GM12878 (cell line): Measurements from ENCODE around the gene GINM1. TPM values are rescaled to one million over a fixed set of nuclear protein-coding genes. Genes with fewer than 3 reads are reported as not detected.

Source experiments
- BMI1 ChIP-seq: fragments of 450-650 bp; IDR thresholded peaks from 2 replicates; pipeline ENCODE4 v1.6.1; 2016; ENCODE audit warnings: mild to moderate bottlenecking, moderate library complexity, borderline replicate concordance
- GATAD2B ChIP-seq: fragments of 450-650 bp; conservative IDR thresholded peaks from 2 replicates; pipeline ENCODE4 v1.6.1; 2017; ENCODE audit warnings: low read depth, mild to moderate bottlenecking, moderate library complexity
- HCFC1 ChIP-seq: fragments of 150-350 bp; IDR thresholded peaks from 2 replicates; pipeline ENCODE4 v1.6.1; 2014; ENCODE audit warnings: low read length
- HDGF ChIP-seq: fragments of 450-650 bp; IDR thresholded peaks from 2 replicates; pipeline ENCODE4 v1.6.1; 2016; ENCODE audit warnings: antibody characterized with exemption
- KAT2A ChIP-seq: conservative IDR thresholded peaks from 2 replicates; pipeline ENCODE4 v1.6.1; 2011; ENCODE audit warnings: low read depth, low read length; ENCODE audit not compliant: control insufficient read depth
- MTA2 ChIP-seq: fragments of 450-650 bp; IDR thresholded peaks from 2 replicates; pipeline ENCODE4 v1.6.1; 2016; ENCODE audit warnings: low read depth, mild to moderate bottlenecking, moderate library complexity
- NFYA ChIP-seq: IDR thresholded peaks from 2 replicates; pipeline ENCODE4 v1.6.1; 2011; ENCODE audit warnings: low read depth, mild to moderate bottlenecking, low read length, improper control_type of control experiment, borderline replicate concordance
- PAX8 ChIP-seq: fragments of 450-650 bp; IDR thresholded peaks from 2 replicates; pipeline ENCODE4 v1.6.1; 2017; ENCODE audit warnings: mild to moderate bottlenecking, moderate library complexity
- POLR2AphosphoS2 ChIP-seq: IDR thresholded peaks from 2 replicates; pipeline ENCODE4 v1.6.1; 2011; ENCODE audit warnings: low read depth, mild to moderate bottlenecking, low read length, improper control_type of control experiment, moderate library complexity
- SIN3A ChIP-seq: IDR thresholded peaks from 2 replicates; pipeline ENCODE4 v1.6.1; 2012; ENCODE audit warnings: low read depth, low read length, improper control_type of control experiment
- SIX5 ChIP-seq: IDR thresholded peaks from 2 replicates; pipeline ENCODE4 v1.6.1; 2011; ENCODE audit warnings: mild to moderate bottlenecking, low read depth, low read length, moderate library complexity; ENCODE audit not compliant: severe bottlenecking
- SMAD1 ChIP-seq: fragments of 450-650 bp; IDR thresholded peaks from 2 replicates; pipeline ENCODE4 v1.6.1; 2018; ENCODE audit warnings: mild to moderate bottlenecking, low read depth; ENCODE audit not compliant: partially characterized antibody
- SPI1 ChIP-seq: IDR thresholded peaks from 2 replicates; pipeline ENCODE4 v1.6.1; 2011; ENCODE audit warnings: low read depth, mild to moderate bottlenecking, low read length, moderate library complexity, borderline replicate concordance; ENCODE audit not compliant: insufficient read depth
- SREBF2 ChIP-seq: IDR thresholded peaks from 2 replicates; pipeline ENCODE4 v1.6.1; 2012; ENCODE audit warnings: mild to moderate bottlenecking, low read length
- ZNF207 ChIP-seq: fragments of 450-650 bp; IDR thresholded peaks from 2 replicates; pipeline ENCODE4 v1.6.1; 2014; ENCODE audit warnings: antibody characterized with exemption, mild to moderate bottlenecking, borderline replicate concordance
- polyA plus RNA-seq, 11 experiments: library from polyadenylated mRNA; depleted of rRNA in 4 of 11; unstranded in 6 of 11; stranded (reverse) in 5 of 11; fragments of >200 nt; fragmentation: Nextera tagmentation in 4 of 11; fragmentation: Illumina TruSeq in 1 of 11; extraction: Ambion mirVana in 4 of 11; extraction: Trizol in 1 of 11; gene quantifications; 1 replicate in 1 of 11; 2 replicates in 10 of 11; pipeline versions ENCODE4 v1.2.1 to v1.2.3, GENCODE V29; 2011 to 2016; ENCODE audit warnings: inconsistent platforms in 2 of 11, missing spikeins in 2 of 11, low read depth in 1 of 11
- total RNA-seq, 4 experiments: library from RNA; depleted of rRNA in 3 of 4; stranded (reverse); fragments of >200 nt in 3 of 4; fragmentation: Illumina TruSeq in 1 of 4; extraction: Trizol in 1 of 4; gene quantifications; 2 replicates each; pipeline versions ENCODE4 v1.2.1 to v1.2.3, GENCODE V29; 2013 to 2021
- TF ChIP-seq, protein P1 (sequence below): IDR thresholded peaks from 2 replicates; pipeline ENCODE4 v1.6.1; 2012; ENCODE audit warnings: improper control_type of control experiment, low read depth, low read length; ENCODE audit not compliant: insufficient replicate concordance
- TF ChIP-seq, protein P2 (sequence below): fragments of 450-650 bp; IDR thresholded peaks from 2 replicates; pipeline ENCODE4 v1.6.1; 2016; ENCODE audit warnings: mild to moderate bottlenecking
- TF ChIP-seq, protein P3 (sequence below): IDR thresholded peaks from 2 replicates; pipeline ENCODE4 v1.6.1; 2012; ENCODE audit warnings: low read depth, low read length, improper control_type of control experiment
- TF ChIP-seq, protein P4 (sequence below): fragments of 450-650 bp; IDR thresholded peaks from 2 replicates; pipeline ENCODE4 v1.6.1; 2018; ENCODE audit warnings: borderline replicate concordance, mild to moderate bottlenecking; ENCODE audit not compliant: partially characterized antibody

Gene GINM1
- total and polyA plus RNA-seq, 10 of the 15 experiments (the other 5 are each of a cell fraction or from before 2014, with no cell fraction given), result 10.6 to 38.1 (median 30.8) TPM

DNA sequence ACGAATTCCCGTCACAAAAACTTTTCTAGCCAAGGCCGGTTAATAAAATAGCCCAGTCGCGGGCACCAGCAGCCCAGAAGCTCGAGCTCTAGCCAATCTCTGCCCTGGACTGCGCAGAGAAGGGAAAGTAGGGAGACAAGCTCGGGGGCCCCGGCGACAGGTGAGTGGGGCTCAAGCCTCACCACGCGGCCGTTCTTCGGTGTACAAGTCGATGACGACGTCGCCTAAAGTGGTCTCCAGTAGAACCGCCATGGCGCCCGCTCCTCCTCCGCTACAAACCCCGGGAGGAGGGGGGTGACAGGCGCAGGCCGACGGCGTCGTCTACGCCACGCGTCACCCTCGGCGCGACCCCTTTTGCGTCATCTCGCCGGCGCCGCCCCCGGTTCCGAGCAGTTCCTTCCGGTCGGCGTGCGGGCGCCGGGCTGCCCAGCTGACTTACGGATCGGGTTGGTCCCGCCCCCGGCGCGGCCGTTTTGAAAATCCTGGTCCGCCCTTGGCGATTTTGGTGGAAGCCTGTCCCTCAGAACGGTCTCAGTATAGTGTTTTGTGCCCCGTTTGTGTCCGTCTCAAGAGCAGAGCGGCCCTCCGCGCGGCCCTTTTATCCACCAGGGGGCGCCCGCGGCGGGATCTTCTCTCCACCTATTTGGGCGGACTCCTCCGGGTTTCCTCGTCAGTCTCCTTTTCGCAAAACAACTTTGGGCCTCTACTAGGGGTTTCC is 20.3 kb upstream of the GINM1 start, which contains the start of gene PPIL4 (continued):
- TF ChIP-seq, protein P1, sequence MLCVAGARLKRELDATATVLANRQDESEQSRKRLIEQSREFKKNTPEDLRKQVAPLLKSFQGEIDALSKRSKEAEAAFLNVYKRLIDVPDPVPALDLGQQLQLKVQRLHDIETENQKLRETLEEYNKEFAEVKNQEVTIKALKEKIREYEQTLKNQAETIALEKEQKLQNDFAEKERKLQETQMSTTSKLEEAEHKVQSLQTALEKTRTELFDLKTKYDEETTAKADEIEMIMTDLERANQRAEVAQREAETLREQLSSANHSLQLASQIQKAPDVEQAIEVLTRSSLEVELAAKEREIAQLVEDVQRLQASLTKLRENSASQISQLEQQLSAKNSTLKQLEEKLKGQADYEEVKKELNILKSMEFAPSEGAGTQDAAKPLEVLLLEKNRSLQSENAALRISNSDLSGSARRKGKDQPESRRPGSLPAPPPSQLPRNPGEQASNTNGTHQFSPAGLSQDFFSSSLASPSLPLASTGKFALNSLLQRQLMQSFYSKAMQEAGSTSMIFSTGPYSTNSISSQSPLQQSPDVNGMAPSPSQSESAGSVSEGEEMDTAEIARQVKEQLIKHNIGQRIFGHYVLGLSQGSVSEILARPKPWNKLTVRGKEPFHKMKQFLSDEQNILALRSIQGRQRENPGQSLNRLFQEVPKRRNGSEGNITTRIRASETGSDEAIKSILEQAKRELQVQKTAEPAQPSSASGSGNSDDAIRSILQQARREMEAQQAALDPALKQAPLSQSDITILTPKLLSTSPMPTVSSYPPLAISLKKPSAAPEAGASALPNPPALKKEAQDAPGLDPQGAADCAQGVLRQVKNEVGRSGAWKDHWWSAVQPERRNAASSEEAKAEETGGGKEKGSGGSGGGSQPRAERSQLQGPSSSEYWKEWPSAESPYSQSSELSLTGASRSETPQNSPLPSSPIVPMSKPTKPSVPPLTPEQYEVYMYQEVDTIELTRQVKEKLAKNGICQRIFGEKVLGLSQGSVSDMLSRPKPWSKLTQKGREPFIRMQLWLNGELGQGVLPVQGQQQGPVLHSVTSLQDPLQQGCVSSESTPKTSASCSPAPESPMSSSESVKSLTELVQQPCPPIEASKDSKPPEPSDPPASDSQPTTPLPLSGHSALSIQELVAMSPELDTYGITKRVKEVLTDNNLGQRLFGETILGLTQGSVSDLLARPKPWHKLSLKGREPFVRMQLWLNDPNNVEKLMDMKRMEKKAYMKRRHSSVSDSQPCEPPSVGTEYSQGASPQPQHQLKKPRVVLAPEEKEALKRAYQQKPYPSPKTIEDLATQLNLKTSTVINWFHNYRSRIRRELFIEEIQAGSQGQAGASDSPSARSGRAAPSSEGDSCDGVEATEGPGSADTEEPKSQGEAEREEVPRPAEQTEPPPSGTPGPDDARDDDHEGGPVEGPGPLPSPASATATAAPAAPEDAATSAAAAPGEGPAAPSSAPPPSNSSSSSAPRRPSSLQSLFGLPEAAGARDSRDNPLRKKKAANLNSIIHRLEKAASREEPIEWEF, result no peak
- 0 out of 2 replicates have a peak, but pooled peaks have one; percentile 9 for TF ChIP-seq MTA2
- no peak for TF ChIP-seq SREBF2
- TF ChIP-seq, protein P2, sequence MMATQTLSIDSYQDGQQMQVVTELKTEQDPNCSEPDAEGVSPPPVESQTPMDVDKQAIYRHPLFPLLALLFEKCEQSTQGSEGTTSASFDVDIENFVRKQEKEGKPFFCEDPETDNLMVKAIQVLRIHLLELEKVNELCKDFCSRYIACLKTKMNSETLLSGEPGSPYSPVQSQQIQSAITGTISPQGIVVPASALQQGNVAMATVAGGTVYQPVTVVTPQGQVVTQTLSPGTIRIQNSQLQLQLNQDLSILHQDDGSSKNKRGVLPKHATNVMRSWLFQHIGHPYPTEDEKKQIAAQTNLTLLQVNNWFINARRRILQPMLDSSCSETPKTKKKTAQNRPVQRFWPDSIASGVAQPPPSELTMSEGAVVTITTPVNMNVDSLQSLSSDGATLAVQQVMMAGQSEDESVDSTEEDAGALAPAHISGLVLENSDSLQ, result peak; percentile 80
- TF ChIP-seq SMAD1, result no peak
- peak; percentile 52; the same call in 1 of the 2 replicates for TF ChIP-seq POLR2AphosphoS2
- TF ChIP-seq ZNF207, result peak; percentile 60; the same call in 1 of the 2 replicates
- peak; percentile 67 for TF ChIP-seq SIX5
- no peak for TF ChIP-seq KAT2A
- no peak for TF ChIP-seq BMI1
- TF ChIP-seq SPI1, result 0 out of 2 replicates have a peak, but pooled peaks have one; percentile 10
- peak; percentile 86 for TF ChIP-seq HCFC1
- TF ChIP-seq GATAD2B, result peak; percentile 67; the same call in 1 of the 2 replicates
- TF ChIP-seq, protein P3, sequence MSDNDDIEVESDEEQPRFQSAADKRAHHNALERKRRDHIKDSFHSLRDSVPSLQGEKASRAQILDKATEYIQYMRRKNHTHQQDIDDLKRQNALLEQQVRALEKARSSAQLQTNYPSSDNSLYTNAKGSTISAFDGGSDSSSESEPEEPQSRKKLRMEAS, result peak; percentile 87
- TF ChIP-seq HDGF, result no peak
- TF ChIP-seq NFYA, result no peak
- peak; percentile 98 for TF ChIP-seq SIN3A
- TF ChIP-seq PAX8, result no peak
- TF ChIP-seq, protein P4, sequence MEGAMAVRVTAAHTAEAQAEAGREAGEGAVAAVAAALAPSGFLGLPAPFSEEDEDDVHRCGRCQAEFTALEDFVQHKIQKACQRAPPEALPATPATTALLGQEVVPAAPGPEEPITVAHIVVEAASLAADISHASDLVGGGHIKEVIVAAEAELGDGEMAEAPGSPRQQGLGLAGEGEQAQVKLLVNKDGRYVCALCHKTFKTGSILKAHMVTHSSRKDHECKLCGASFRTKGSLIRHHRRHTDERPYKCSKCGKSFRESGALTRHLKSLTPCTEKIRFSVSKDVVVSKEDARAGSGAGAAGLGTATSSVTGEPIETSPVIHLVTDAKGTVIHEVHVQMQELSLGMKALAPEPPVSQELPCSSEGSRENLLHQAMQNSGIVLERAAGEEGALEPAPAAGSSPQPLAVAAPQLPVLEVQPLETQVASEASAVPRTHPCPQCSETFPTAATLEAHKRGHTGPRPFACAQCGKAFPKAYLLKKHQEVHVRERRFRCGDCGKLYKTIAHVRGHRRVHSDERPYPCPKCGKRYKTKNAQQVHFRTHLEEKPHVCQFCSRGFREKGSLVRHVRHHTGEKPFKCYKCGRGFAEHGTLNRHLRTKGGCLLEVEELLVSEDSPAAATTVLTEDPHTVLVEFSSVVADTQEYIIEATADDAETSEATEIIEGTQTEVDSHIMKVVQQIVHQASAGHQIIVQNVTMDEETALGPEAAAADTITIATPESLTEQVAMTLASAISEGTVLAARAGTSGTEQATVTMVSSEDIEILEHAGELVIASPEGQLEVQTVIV, result peak; percentile 64
